Prostate gland (tissue), 2 donors: ENCODE results near the gene SRSF5.
"Not testable (repeated sequence)": the region's sequence is repeated elsewhere in the genome, so short reads cannot be mapped to it uniquely, and the experiment has no call there.

ENCODE experiments used
- POLR2AphosphoS5 ChIP-seq: sonication (generic); formaldehyde crosslinking; IDR thresholded peaks from one replicate; pipeline ENCODE4 v1.6.1; 2017; ENCODE audit warnings: antibody characterized with exemption
- TF ChIP-seq, protein P1 (sequence below), 4 experiments: fragments of 200-600 bp in 2 of 4; fragments of 450-650 bp in 2 of 4; sonication (generic) in 2 of 4; IDR thresholded peaks; 1 replicate in 3 of 4; 2 replicates in 1 of 4; pipeline ENCODE4 v1.5.1; 2016 to 2019; ENCODE audit warnings: antibody characterized with exemption in 4 of 4, mild to moderate bottlenecking in 2 of 4, moderate library complexity in 2 of 4

DNA sequence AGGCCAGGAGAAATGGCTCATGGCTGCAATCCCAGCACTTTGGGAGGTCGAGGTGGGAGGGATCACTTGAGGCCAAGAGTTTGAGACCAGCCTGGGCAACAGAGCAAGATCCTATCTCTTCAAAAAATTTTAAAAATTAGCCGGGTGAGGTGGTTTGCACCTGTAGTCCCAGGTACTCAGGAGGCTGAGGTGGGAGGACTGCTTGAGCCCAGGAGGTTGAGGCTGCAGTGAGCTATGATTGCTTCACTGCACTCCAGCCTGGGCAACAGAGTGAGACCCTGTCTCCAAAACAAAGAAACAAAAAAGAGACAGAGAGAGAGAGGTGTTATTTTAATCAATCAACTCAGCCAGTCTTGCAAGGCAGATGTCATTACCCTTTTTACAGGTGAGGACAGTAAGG is 48.3 kb upstream of the SRSF5 start:
- TF ChIP-seq, protein P1, sequence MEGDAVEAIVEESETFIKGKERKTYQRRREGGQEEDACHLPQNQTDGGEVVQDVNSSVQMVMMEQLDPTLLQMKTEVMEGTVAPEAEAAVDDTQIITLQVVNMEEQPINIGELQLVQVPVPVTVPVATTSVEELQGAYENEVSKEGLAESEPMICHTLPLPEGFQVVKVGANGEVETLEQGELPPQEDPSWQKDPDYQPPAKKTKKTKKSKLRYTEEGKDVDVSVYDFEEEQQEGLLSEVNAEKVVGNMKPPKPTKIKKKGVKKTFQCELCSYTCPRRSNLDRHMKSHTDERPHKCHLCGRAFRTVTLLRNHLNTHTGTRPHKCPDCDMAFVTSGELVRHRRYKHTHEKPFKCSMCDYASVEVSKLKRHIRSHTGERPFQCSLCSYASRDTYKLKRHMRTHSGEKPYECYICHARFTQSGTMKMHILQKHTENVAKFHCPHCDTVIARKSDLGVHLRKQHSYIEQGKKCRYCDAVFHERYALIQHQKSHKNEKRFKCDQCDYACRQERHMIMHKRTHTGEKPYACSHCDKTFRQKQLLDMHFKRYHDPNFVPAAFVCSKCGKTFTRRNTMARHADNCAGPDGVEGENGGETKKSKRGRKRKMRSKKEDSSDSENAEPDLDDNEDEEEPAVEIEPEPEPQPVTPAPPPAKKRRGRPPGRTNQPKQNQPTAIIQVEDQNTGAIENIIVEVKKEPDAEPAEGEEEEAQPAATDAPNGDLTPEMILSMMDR (IDR thresholded peaks at IDR 0.05), result not testable (repeated sequence)
- not testable (repeated sequence) for TF ChIP-seq POLR2AphosphoS5
